ENCODE data around the gene ARID4B.

DNA sequence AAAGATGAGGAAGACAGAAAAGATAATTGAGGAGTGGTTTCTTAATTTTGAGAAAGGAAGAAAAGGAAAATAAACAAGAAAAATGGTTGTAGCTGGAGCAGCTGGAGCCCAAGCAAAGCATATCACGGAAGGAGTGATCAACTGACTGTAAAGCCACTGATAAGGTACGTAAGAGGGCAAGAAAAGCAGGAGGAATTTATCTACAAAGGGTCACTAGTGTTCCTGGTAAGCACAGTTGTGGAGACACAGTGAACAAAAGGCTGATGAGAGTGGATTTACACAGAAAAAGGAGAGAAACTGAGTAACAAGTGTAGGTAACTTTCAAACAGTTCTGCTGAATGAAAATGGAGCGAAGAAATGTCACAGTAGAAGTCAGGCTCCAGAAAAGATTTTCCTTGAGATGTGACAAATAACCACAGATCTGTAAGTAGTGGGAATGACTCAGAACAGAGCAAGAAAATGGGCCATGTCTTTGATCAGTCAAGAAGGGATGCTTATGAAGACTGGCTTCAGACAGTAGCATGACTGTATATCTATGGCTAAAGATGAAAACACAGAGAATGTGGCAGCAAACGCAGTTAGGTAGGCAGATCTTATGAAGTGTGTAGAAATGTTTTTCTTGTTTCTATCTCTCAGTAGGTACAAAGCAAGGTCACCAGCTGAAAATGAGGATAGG, 121.3 kb downstream of the ARID4B start:
- TF ChIP-seq, protein P1, sequence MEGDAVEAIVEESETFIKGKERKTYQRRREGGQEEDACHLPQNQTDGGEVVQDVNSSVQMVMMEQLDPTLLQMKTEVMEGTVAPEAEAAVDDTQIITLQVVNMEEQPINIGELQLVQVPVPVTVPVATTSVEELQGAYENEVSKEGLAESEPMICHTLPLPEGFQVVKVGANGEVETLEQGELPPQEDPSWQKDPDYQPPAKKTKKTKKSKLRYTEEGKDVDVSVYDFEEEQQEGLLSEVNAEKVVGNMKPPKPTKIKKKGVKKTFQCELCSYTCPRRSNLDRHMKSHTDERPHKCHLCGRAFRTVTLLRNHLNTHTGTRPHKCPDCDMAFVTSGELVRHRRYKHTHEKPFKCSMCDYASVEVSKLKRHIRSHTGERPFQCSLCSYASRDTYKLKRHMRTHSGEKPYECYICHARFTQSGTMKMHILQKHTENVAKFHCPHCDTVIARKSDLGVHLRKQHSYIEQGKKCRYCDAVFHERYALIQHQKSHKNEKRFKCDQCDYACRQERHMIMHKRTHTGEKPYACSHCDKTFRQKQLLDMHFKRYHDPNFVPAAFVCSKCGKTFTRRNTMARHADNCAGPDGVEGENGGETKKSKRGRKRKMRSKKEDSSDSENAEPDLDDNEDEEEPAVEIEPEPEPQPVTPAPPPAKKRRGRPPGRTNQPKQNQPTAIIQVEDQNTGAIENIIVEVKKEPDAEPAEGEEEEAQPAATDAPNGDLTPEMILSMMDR (conservative IDR thresholded peaks at IDR 0.05; ENCODE audit: low read depth, low read length): no peak
- no peak for TF ChIP-seq EZH2 (IDR thresholded peaks at IDR 0.05; ENCODE audit: low read length, unreplicated experiment)
